DOHH2 (cell line): ENCODE results near the gene LYZL1.

Source experiments
- H3F3A ChIP-seq: fragments of 200-600 bp; sonication (generic), shearing (Covaris generic); 2 replicates; pipeline ENCODE4 v1.6.0; 2016; ENCODE audit warnings: antibody characterized with exemption, mild to moderate bottlenecking; ENCODE audit not compliant: control insufficient read depth, insufficient read depth
- H3K27ac ChIP-seq: fragments of 200-600 bp; sonication (generic); 2 replicates; pipeline ENCODE4 v1.5.1; 2014; ENCODE audit warnings: low read depth, mild to moderate bottlenecking, low read length, moderate library complexity
- H3K27me3 ChIP-seq: fragments of 200-600 bp; sonication (generic); 2 replicates; pipeline ENCODE4 v1.6.1; 2014; ENCODE audit warnings: mild to moderate bottlenecking, low read length, mixed read lengths; ENCODE audit not compliant: control insufficient read depth
- H3K36me3 ChIP-seq: fragments of 200-600 bp; sonication (generic); 2 replicates; pipeline ENCODE4 v1.6.1; 2014; ENCODE audit warnings: mild to moderate bottlenecking, low read length, moderate library complexity, mixed read lengths; ENCODE audit not compliant: control insufficient read depth
- H3K4me1 ChIP-seq: fragments of 200-600 bp; sonication (generic); 2 replicates; pipeline ENCODE4 v1.6.1; 2014; ENCODE audit warnings: mild to moderate bottlenecking, low read length, mixed read lengths; ENCODE audit not compliant: control insufficient read depth
- H3K4me2 ChIP-seq: fragments of 200-600 bp; sonication (generic); 2 replicates; pipeline ENCODE4 v1.6.0; 2014; ENCODE audit warnings: mild to moderate bottlenecking, low read length, moderate library complexity
- H3K4me3 ChIP-seq: fragments of 200-600 bp; sonication (generic); 2 replicates; pipeline ENCODE4 v1.5.1; 2014; ENCODE audit warnings: mild to moderate bottlenecking, low read length, mixed read lengths
- H3K79me2 ChIP-seq: fragments of 200-600 bp; sonication (generic); 2 replicates; pipeline ENCODE4 v1.6.1; 2014; ENCODE audit warnings: mild to moderate bottlenecking, low read length, mixed read lengths; ENCODE audit not compliant: control insufficient read depth
- H3K9me2 ChIP-seq: fragments of 200-600 bp; sonication (generic); replicated peaks from 2 replicates; pipeline ENCODE4 v1.6.1; 2014; ENCODE audit warnings: mild to moderate bottlenecking, low read length, mixed read lengths; ENCODE audit not compliant: control insufficient read depth
- H3K9me3 ChIP-seq: fragments of 200-600 bp; sonication (generic); 2 replicates; pipeline ENCODE4 v1.6.1; 2014; ENCODE audit warnings: antibody characterized with exemption, low read length, mixed read lengths; ENCODE audit not compliant: control insufficient read depth, insufficient read depth
- H4K20me1 ChIP-seq: fragments of 200-600 bp; sonication (generic); 2 replicates; pipeline ENCODE4 v1.6.0; 2014; ENCODE audit warnings: low read depth, mild to moderate bottlenecking, antibody characterized with exemption, low read length, moderate library complexity; ENCODE audit not compliant: control insufficient read depth, insufficient read depth
- CTCF ChIP-seq: fragments of 200-600 bp; sonication (generic); IDR thresholded peaks from one replicate; pipeline ENCODE4 v1.5.1; 2014; ENCODE audit warnings: antibody characterized with exemption, mild to moderate bottlenecking, low read depth, low read length; ENCODE audit not compliant: poor library complexity, severe bottlenecking
- EZH2phosphoT487 ChIP-seq: fragments of 200-600 bp; sonication (generic); IDR thresholded peaks from 2 replicates; pipeline ENCODE4 v1.6.1; 2017; ENCODE audit warnings: borderline replicate concordance, mild to moderate bottlenecking, antibody characterized with exemption, low read length, moderate library complexity, mixed read lengths

The LYZL1 gene

GRCh38 chr10:29252811-29253689 is 35.8 kb upstream of the LYZL1 start:
- Histone ChIP-seq H3K27ac (no peak overlapping the region), H3K27me3 (no peaks in the 10 kb centered on the region), H3F3A (no peaks in the 10 kb centered on the region), H3K4me2 (no peak overlapping the region), H3K79me2 (no peaks in the 10 kb centered on the region), H3K4me3 (no peak overlapping the region), H3K4me1 (no peaks in the 10 kb centered on the region), H3K9me2 (no peaks in the 10 kb centered on the region; the same call in 1 of the 2 replicates), H4K20me1 (no peaks in the 10 kb centered on the region), H3K9me3 (no peaks in the 10 kb centered on the region), H3K36me3 (no peaks in the 10 kb centered on the region)
- TF ChIP-seq EZH2phosphoT487 (no peak), CTCF (no peak)

- H3K36me3 ChIP-seq = no peaks in the 10 kb centered on the region
- H3F3A ChIP-seq = no peaks in the 10 kb centered on the region
- H3K4me1 ChIP-seq = no peaks in the 10 kb centered on the region
- H3K27ac ChIP-seq = no peak overlapping the region
- H3K9me2 ChIP-seq = no peaks in the 10 kb centered on the region; the same call in 1 of the 2 replicates
- TF ChIP-seq EZH2phosphoT487 = no peak
- no peak for TF ChIP-seq CTCF
- no peaks in the 10 kb centered on the region for H4K20me1 ChIP-seq
- no peak overlapping the region for H3K4me2 ChIP-seq
- no peaks in the 10 kb centered on the region for H3K27me3 ChIP-seq
- no peaks in the 10 kb centered on the region for H3K79me2 ChIP-seq
- H3K9me3 ChIP-seq = no peaks in the 10 kb centered on the region
- H3K4me3 ChIP-seq = no peak overlapping the region
Measured at GRCh38 chr10:29253690-29254029, 35.2 kb upstream of the LYZL1 start.

GRCh38 chr10:29254123-29255046 is 34.5 kb upstream of the LYZL1 start:
- TF ChIP-seq CTCF (no peak), EZH2phosphoT487 (no peak)
- Histone ChIP-seq H3F3A (no peaks in the 10 kb centered on the region), H3K27ac (no peak overlapping the region), H3K9me2 (no peaks in the 10 kb centered on the region; the same call in 1 of the 2 replicates), H3K79me2 (no peaks in the 10 kb centered on the region), H3K36me3 (no peaks in the 10 kb centered on the region), H3K4me1 (no peaks in the 10 kb centered on the region), H3K27me3 (no peaks in the 10 kb centered on the region), H4K20me1 (no peaks in the 10 kb centered on the region), H3K9me3 (no peaks in the 10 kb centered on the region), H3K4me2 (no peak overlapping the region), H3K4me3 (no peak overlapping the region)
